Gastrocnemius medialis (tissue), 4 donors: ENCODE measurements around the gene PLXNC1.

Source experiments
- CTCF ChIP-seq, 5 experiments: fragments of 450-650 bp in 3 of 5; fragments of 200-600 bp in 2 of 5; sonication (generic) in 2 of 5; IDR thresholded peaks in 4 of 5; conservative IDR thresholded peaks in 1 of 5; 1 replicate in 4 of 5; 2 replicates in 1 of 5; pipeline ENCODE4 v1.5.1; 2016 to 2019; ENCODE audit warnings: antibody characterized with exemption in 5 of 5, mild to moderate bottlenecking in 3 of 5, moderate library complexity in 3 of 5
- POLR2A ChIP-seq, 2 donors: fragments of 450-650 bp; IDR thresholded peaks; one replicate each; pipeline ENCODE4 v1.6.1; 2017; ENCODE audit warnings: antibody characterized with exemption in 2 of 2, mild to moderate bottlenecking in 2 of 2, moderate library complexity in 2 of 2

DNA sequence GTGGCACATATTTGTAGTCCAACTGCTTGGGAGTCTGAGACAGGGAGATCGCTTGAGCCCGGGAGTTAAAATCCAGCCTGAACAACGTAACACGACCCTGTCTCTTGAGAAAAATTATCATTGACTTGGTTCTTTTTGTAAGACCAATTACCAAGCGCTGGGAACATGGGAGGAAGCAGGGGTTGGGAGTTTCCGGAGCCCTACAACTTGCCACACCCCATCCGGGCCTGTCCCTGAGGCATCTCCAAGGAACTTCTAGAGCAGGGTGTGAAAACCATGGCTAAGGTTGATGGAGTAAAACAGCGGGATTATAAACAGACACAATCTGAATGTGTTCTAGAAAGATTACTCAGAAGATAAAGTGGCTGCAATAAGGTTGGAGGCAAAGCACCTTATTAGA, 10.3 kb downstream of the PLXNC1 start:
- no peak for TF ChIP-seq POLR2A (IDR thresholded peaks at IDR 0.05)
- TF ChIP-seq CTCF (IDR thresholded peaks at IDR 0.05 in 4 of 5, conservative IDR thresholded peaks at IDR 0.05 in 1 of 5) = no peak
